Choroid plexus epithelial cell (primary cell): ENCODE measurements around the gene CDH13.
A peak's percentile ranks its signal among the peaks of the same experiment; 100 is the strongest.

Experiments used
- DNase-seq: peaks from one replicate; pipeline ENCODE4 v3.0.0-alpha.2; 2010; ENCODE audit warnings: low read depth
- H3K4me3 ChIP-seq: 2 replicates; pipeline ENCODE4 v1.5.1; 2011; ENCODE audit warnings: low read depth, mild to moderate bottlenecking, control low read depth, low read length, moderate library complexity
- TF ChIP-seq, protein P1 (sequence below): conservative IDR thresholded peaks from 2 replicates; pipeline ENCODE4 v1.5.1; 2011; ENCODE audit warnings: low read depth, mild to moderate bottlenecking, control low read depth, inconsistent platforms, low read length, moderate library complexity

Gene CDH13

DNA sequence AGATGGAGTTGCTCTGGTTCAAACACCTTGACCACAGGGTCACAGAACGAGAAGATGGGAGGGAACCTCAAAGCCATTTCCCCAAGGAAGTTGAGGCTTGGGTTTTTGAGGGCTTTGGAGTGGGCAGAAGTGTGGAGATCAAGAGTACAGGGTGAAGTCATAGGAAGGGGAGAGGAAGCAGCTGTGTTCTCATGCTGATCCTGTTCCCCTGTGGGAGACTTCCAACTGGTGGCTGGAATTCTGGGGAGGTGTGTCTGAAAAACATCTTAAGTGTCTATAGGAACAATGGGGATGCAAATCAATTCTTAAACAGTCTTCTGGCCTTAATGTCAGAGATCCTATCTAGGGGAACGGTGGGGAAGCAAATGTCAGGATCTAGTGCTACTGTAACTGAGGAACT lies 1142.2 kb downstream of the CDH13 start:
- no peak for DNase-seq
- H3K4me3 ChIP-seq, result no peak overlapping the region
- TF ChIP-seq, protein P1, sequence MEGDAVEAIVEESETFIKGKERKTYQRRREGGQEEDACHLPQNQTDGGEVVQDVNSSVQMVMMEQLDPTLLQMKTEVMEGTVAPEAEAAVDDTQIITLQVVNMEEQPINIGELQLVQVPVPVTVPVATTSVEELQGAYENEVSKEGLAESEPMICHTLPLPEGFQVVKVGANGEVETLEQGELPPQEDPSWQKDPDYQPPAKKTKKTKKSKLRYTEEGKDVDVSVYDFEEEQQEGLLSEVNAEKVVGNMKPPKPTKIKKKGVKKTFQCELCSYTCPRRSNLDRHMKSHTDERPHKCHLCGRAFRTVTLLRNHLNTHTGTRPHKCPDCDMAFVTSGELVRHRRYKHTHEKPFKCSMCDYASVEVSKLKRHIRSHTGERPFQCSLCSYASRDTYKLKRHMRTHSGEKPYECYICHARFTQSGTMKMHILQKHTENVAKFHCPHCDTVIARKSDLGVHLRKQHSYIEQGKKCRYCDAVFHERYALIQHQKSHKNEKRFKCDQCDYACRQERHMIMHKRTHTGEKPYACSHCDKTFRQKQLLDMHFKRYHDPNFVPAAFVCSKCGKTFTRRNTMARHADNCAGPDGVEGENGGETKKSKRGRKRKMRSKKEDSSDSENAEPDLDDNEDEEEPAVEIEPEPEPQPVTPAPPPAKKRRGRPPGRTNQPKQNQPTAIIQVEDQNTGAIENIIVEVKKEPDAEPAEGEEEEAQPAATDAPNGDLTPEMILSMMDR, result no peak

DNA sequence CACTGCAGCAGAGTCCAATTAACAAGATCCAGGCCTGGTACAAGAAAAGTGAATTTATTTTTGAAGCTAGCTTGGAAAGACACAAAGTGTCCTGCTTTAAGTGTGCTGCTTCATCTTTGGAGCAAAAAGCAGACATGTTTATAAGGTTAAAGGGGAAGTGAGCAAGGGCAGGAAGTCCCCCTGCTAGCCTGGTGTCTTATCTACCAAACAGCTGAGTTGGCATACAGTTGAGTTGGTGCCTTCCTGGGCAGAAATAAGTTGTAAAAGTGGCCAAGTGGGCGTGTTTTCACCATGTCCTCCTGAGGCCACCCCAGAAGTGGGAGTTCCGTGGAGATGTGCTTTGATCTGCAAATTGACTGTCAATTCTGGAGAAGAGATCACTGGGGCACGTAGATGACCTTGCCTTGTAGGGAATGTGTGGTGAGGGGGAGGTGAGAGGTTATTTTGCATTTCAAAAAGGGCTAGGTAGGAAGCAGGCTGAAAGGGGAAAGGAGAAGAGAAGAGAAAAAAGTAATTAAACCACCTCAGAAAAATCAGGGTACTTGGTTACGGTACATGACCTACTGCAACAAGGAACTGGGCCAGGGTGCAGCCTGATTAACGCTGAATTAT lies 1142.7 kb downstream of the CDH13 start:
- no peak overlapping the region for H3K4me3 ChIP-seq
- no peak for DNase-seq
- TF ChIP-seq, protein P1, result no peak

DNA sequence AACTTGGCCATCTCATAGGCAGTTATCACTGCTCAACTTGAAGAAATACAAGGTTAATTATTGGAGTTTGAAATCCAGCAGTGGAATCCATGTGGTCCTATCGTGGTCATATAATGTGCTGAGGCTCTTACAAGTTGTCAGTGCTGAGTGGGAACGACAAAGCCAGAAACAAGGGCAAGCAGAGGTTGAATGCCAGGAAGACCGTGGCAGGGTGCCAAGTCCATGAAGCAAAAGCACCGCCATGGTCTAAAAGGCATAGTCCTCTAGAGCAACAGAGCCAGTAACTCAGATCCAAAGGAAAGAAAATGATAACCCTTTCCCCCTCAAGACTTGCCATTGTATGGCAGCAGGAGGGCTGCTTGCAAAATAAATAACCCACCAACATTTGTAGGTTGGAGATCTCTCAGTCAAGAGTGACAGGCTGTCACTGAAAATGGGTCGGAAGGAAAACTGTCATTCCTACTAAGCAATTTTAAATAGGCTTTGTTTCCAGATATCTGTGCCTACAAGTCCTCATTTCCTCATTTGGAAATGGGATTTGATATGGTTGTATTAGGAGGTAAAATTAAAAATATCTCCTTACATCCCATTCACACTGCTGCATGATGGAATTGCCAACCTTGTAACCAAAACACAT lies 1144.7 kb downstream of the CDH13 start:
- TF ChIP-seq, protein P1, result no peak
- H3K4me3 ChIP-seq, result no peak overlapping the region
- DNase-seq, result peak; percentile 3

DNA sequence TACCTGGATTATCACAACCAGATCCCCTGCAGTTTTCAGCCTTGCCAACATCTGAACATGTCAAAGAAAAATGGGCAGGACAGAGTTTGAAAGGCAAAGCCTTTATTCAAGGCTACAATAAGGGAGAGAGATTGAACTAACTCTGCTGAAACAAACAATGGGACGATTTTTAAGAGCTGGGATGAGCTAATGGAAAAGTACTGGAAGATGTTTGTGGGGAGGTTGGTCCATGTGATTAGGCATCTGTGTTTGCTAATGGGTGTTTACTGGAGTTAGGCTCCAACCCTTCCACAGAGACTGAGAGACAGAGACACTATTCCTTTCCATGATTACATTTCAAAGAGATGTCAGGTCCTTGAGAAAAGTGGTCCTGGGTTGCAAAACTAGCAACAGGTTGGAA lies 1146.0 kb downstream of the CDH13 start:
- H3K4me3 ChIP-seq, result no peak overlapping the region
- TF ChIP-seq, protein P1, result no peak
- no peak for DNase-seq

DNA sequence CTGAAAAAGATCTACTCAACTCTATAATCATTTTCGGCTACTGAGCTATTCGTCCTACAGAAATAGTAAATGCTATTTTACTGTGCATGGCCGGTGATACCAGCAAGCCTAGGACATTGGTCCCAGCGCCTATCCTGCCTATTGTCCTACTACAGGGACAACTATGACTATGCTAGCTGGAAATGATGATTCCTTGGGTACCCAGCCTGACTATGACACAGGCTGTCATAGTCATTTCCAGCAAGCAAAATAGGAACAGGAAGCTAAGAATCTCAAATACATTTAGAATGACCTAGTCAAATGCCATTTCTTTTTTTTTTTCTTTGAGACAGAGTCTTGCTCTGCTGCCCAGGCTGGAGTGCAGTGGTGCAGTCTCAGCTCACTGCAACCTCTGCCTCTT lies 1147.3 kb downstream of the CDH13 start:
- TF ChIP-seq, protein P1, result no peak
- no peak for DNase-seq
- no peak overlapping the region for H3K4me3 ChIP-seq

DNA sequence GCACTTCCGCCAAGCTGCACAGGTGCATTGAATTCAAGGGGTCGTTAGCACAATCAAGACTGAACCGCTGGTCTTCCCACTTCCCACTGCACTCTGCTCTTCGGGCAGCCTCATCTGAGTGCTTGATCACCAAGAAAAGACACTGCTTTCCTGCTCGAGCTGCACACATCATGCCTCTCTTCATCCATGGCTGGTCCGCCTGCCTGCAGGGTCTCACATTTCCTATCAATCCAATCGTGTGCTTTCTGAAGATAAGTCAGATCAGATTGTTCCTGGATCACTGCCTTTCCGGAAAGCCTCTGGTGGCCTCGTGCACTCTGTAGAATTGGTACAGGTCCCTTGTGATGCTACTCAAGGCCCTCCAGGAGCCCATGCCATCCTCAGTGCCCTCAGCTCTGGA lies 1150.2 kb downstream of the CDH13 start:
- TF ChIP-seq, protein P1, result no peak
- DNase-seq, result no peak
- H3K4me3 ChIP-seq, result no peak overlapping the region

DNA sequence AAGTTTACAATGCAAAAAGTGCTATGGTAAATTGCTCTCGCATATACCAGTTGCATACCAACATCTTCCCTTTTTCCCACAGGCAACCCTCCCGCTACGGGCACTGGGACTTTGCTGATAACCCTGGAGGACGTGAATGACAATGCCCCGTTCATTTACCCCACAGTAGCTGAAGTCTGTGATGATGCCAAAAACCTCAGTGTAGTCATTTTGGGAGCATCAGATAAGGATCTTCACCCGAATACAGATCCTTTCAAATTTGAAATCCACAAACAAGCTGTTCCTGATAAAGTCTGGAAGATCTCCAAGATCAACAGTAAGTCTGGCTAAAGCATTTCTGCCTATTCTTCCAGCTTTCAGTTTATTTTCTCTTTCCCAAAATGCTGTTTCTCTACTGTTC lies 1153.1 kb downstream of the CDH13 start:
- H3K4me3 ChIP-seq, result no peak overlapping the region
- DNase-seq, result peak; percentile 75
- TF ChIP-seq, protein P1, result no peak
